GM12891 (cell line): Measurements from ENCODE around the gene OMG.

Source experiments
- DNase-seq: peaks from one replicate; pipeline ENCODE4 v3.0.0; 2011; ENCODE audit warnings: low spot score; ENCODE audit not compliant: insufficient read length
- FAIRE-seq: peaks from 2 replicates; lab custom pipeline; 2011; peaks lifted over from hg19 to GRCh38; lab: Jason Lieb, UNC
- PAX5 ChIP-seq: IDR thresholded peaks from 2 replicates; pipeline ENCODE4 v1.6.1; 2011; ENCODE audit warnings: low read length, moderate library complexity, mild to moderate bottlenecking; ENCODE audit not compliant: insufficient read depth, severe bottlenecking
- POLR2A ChIP-seq: IDR thresholded peaks from 2 replicates; pipeline ENCODE4 v1.6.1; 2011; ENCODE audit warnings: low read depth, low read length, control low read depth
- POLR2AphosphoS5 ChIP-seq: IDR thresholded peaks from 2 replicates; pipeline ENCODE4 v1.6.1; 2011; ENCODE audit warnings: low read depth, low read length, control low read depth
- POU2F2 ChIP-seq: IDR thresholded peaks from 2 replicates; pipeline ENCODE4 v1.6.1; 2011; ENCODE audit warnings: low read depth, mild to moderate bottlenecking, control low read depth, low read length, moderate library complexity
- SPI1 ChIP-seq: IDR thresholded peaks from 2 replicates; pipeline ENCODE4 v1.6.1; 2011; ENCODE audit warnings: low read depth, low read length, control low read depth
- TAF1 ChIP-seq: IDR thresholded peaks from 2 replicates; pipeline ENCODE4 v1.6.1; 2011; ENCODE audit warnings: low read depth, low read length, control low read depth

Gene OMG

GRCh38 chr17:31309556-31309955, 12.5 kb upstream of the OMG start:
- TF ChIP-seq SPI1 (peak; percentile 90), PAX5 (no peak)
- DNase-seq: no peak
- FAIRE-seq: peak; percentile 91

- peak; percentile 26 for FAIRE-seq
- DNase-seq: no peak
- TF ChIP-seq PAX5: no peak
- TF ChIP-seq POU2F2: no peak
- no peak for TF ChIP-seq POLR2AphosphoS5
- TF ChIP-seq TAF1: no peak
- TF ChIP-seq POLR2A: no peak; the same call in 1 of the 2 replicates
- peak; percentile 84 for TF ChIP-seq SPI1
Measured at GRCh38 chr17:31308372-31309334, 11.6 kb upstream of the OMG start.

- FAIRE-seq: peak; percentile 33
- TF ChIP-seq TAF1 (no peak), POLR2AphosphoS5 (no peak), POU2F2 (no peak), PAX5 (no peak), POLR2A (no peak), SPI1 (no peak)
- no peak for DNase-seq
Measured at GRCh38 chr17:31307640-31308039, 10.6 kb upstream of the OMG start.

GRCh38 chr17:31299624-31300023, 2.6 kb upstream of the OMG start:
- TF ChIP-seq POLR2A (no peak), POLR2AphosphoS5 (no peak), PAX5 (no peak), TAF1 (no peak), SPI1 (no peak), POU2F2 (no peak)
- no peak for DNase-seq
- FAIRE-seq: no peak

GRCh38 chr17:31296142-31296541, 897 bp downstream of the OMG start:
- TF ChIP-seq POLR2A (no peak), SPI1 (no peak), TAF1 (no peak), POU2F2 (no peak), PAX5 (no peak), POLR2AphosphoS5 (no peak)
- no peak for DNase-seq
- FAIRE-seq: no peak

- DNase-seq: no peak
- FAIRE-seq: no peak
- TF ChIP-seq POU2F2 (no peak), POLR2AphosphoS5 (no peak), POLR2A (no peak), SPI1 (no peak), PAX5 (no peak), TAF1 (no peak)
Measured at GRCh38 chr17:31295489-31295871, 1.6 kb downstream of the OMG start.

GRCh38 chr17:31294820-31295488, 2.1 kb downstream of the OMG start:
- DNase-seq (no peak), FAIRE-seq (peak; percentile 51)
- TF ChIP-seq POU2F2 (no peak), TAF1 (no peak), PAX5 (no peak), SPI1 (no peak), POLR2A (no peak), POLR2AphosphoS5 (no peak)

GRCh38 chr17:31294231-31294630, 2.8 kb downstream of the OMG start:
- TF ChIP-seq TAF1 (no peak), SPI1 (no peak), POLR2AphosphoS5 (no peak), PAX5 (no peak), POU2F2 (no peak), POLR2A (no peak)
- no peak for DNase-seq
- FAIRE-seq: no peak

GRCh38 chr17:31293581-31293980, 3.5 kb downstream of the OMG start:
- DNase-seq (no peak), FAIRE-seq (no peak)
- no peak for TF ChIP-seq POU2F2
- TF ChIP-seq PAX5: no peak
- TF ChIP-seq SPI1: no peak
- TF ChIP-seq POLR2AphosphoS5: no peak
- TF ChIP-seq POLR2A: no peak
- no peak for TF ChIP-seq TAF1
